AG04450 (cell line): Measurements from ENCODE around the gene ATF6. TPM values are rescaled to one million over a fixed set of nuclear protein-coding genes. Genes with fewer than 3 reads are reported as not detected.

Experiments
- CTCF ChIA-PET: fragments of 300-600, 350-600 bp; formaldehyde crosslinking; extraction: SDS; loops from one replicate; lab custom pipeline; 2022; ENCODE audit warnings: antibody characterized with exemption, inconsistent platforms; lab: Charles Lee
- POLR2A ChIA-PET: fragments of 350-600 bp; formaldehyde crosslinking; extraction: SDS; loops from one replicate; lab custom pipeline; 2021; ENCODE audit warnings: antibody characterized with exemption, inconsistent platforms; lab: Yijun Ruan, JAX
- DNase-seq: peaks from one replicate; pipeline ENCODE4 v3.0.0-alpha.2; 2011; ENCODE audit warnings: low read depth, low spot score
- H3K27ac ChIP-seq: one replicate; pipeline ENCODE4 v1.5.1; 2012; ENCODE audit warnings: low read depth, low read length, control low read depth
- H3K27me3 ChIP-seq: one replicate; pipeline ENCODE4 v1.6.0; 2012; ENCODE audit warnings: low read length; ENCODE audit not compliant: control insufficient read depth, insufficient read depth
- H3K4me3 ChIP-seq: 2 replicates; pipeline ENCODE4 v1.5.1; 2011; ENCODE audit warnings: mild to moderate bottlenecking, low read depth, low read length, control low read depth
- H3K9me3 ChIP-seq: 2 replicates; pipeline ENCODE4 v1.5.1; 2012; ENCODE audit warnings: low read length; ENCODE audit not compliant: control insufficient read depth, insufficient read depth
- CTCF ChIP-seq: IDR thresholded peaks from 2 replicates; pipeline ENCODE4 v1.5.1; 2011; ENCODE audit warnings: low read depth, low read length, control low read depth, inconsistent platforms
- polyA plus RNA-seq: library from polyadenylated mRNA; depleted of rRNA; stranded (reverse); fragments of >200 nt; gene quantifications from 2 replicates; pipeline ENCODE4 v1.2.3, GENCODE V29; 2011

The ATF6 gene
- polyA plus RNA-seq, 1 experiment, result 33.6 TPM

GRCh38 chr1:161987872-161988271, 221.8 kb downstream of the ATF6 start:
- no peak overlapping the region for H3K27ac ChIP-seq
- POLR2A ChIA-PET, result no interaction called here
- CTCF ChIA-PET, result no interaction called here
- DNase-seq, result no peak
- H3K9me3 ChIP-seq, result peaks cover 16% of the 10 kb centered on the region
- H3K27me3 ChIP-seq, result peaks cover 4% of the 10 kb centered on the region
- TF ChIP-seq CTCF, result no peak
- no peak overlapping the region for H3K4me3 ChIP-seq

GRCh38 chr1:161988413-161988812, 222.3 kb downstream of the ATF6 start:
- no peak for DNase-seq
- no peak for TF ChIP-seq CTCF
- Histone ChIP-seq H3K9me3 (peaks cover 16% of the 10 kb centered on the region), H3K4me3 (no peak overlapping the region), H3K27me3 (peaks cover 4% of the 10 kb centered on the region), H3K27ac (no peak overlapping the region)
- CTCF ChIA-PET, result no interaction called here
- POLR2A ChIA-PET, result no interaction called here

GRCh38 chr1:161989108-161989507, 223.0 kb downstream of the ATF6 start:
- TF ChIP-seq CTCF, result no peak
- peaks cover 1% of the 10 kb centered on the region for H3K27me3 ChIP-seq
- ChIA-PET POLR2A (no interaction called here), CTCF (no interaction called here)
- DNase-seq, result no peak
- H3K9me3 ChIP-seq, result peaks cover 16% of the 10 kb centered on the region
- no peak overlapping the region for H3K4me3 ChIP-seq
- no peak overlapping the region for H3K27ac ChIP-seq

- DNase-seq, result no peak
- Histone ChIP-seq H3K27ac (no peak overlapping the region), H3K9me3 (peaks cover 16% of the 10 kb centered on the region), H3K27me3 (no peaks in the 10 kb centered on the region), H3K4me3 (no peak overlapping the region)
- ChIA-PET POLR2A (no interaction called here), CTCF (no interaction called here)
- TF ChIP-seq CTCF, result no peak
Measured at GRCh38 chr1:161989786-161990185, 223.7 kb downstream of the ATF6 start.

GRCh38 chr1:161993576-161993975, 227.5 kb downstream of the ATF6 start:
- POLR2A ChIA-PET, result no interaction called here
- Histone ChIP-seq H3K27ac (no peak overlapping the region), H3K9me3 (no peaks in the 10 kb centered on the region), H3K4me3 (no peak overlapping the region), H3K27me3 (peaks cover 5% of the 10 kb centered on the region)
- CTCF ChIA-PET, result interaction anchor here (1.5 kb wide), 1 partner anchor 201 kb away, joined by 5 read pairs; no protein-coding TSS in a partner anchor
- DNase-seq, result no peak
- no peak for TF ChIP-seq CTCF
